MCF 10A (cell line): Measurements from ENCODE around the gene UMAD1. TPM values are rescaled to one million over a fixed set of nuclear protein-coding genes. Genes with fewer than 3 reads are reported as not detected.

Experiments
- BruUV-seq: library from RNA; stranded (reverse); fragments of 400-500 nt; replicated peaks from 2 replicates; lab custom pipeline; 2021; lab: Mats Ljungman, UMichigan
- CTCF ChIA-PET: fragments of 300-600 bp; sonication (Branson Sonifier 250); formaldehyde crosslinking; extraction: SDS; loops from one replicate; lab custom pipeline; 2021; ENCODE audit warnings: antibody characterized with exemption, inconsistent platforms; lab: Yijun Ruan, JAX
- POLR2A ChIA-PET: fragments of 300-600, 350-650 bp; sonication (Branson Sonifier 250); formaldehyde crosslinking; extraction: SDS; loops from one replicate; lab custom pipeline; 2020; ENCODE audit warnings: antibody characterized with exemption, inconsistent platforms; lab: Yijun Ruan, JAX
- DNase-seq: peaks from one replicate; pipeline ENCODE4 v3.0.0-alpha.2; 2018; ENCODE audit not compliant: unreplicated experiment
- H3K27ac Mint-ChIP-seq: one replicate; pipeline ENCODE4 v1.8.0; 2022; ENCODE audit warnings: mild to moderate bottlenecking, low read depth, mixed read lengths; ENCODE audit not compliant: unreplicated experiment
- H3K27me3 Mint-ChIP-seq: one replicate; pipeline ENCODE4 v1.8.0; 2022; ENCODE audit warnings: mixed read lengths; ENCODE audit not compliant: insufficient read depth, unreplicated experiment
- H3K36me3 Mint-ChIP-seq: one replicate; pipeline ENCODE4 v1.8.0; 2022; ENCODE audit warnings: mild to moderate bottlenecking, moderate library complexity, mixed read lengths; ENCODE audit not compliant: insufficient read depth, unreplicated experiment
- H3K4me1 Mint-ChIP-seq: one replicate; pipeline ENCODE4 v1.8.0; 2022; ENCODE audit warnings: mixed read lengths; ENCODE audit not compliant: insufficient read depth, unreplicated experiment
- H3K4me3 Mint-ChIP-seq: one replicate; pipeline ENCODE4 v1.8.0; 2022; ENCODE audit warnings: mild to moderate bottlenecking, moderate library complexity, mixed read lengths; ENCODE audit not compliant: unreplicated experiment
- H3K9me3 Mint-ChIP-seq: one replicate; pipeline ENCODE4 v1.8.0; 2022; ENCODE audit warnings: mixed read lengths; ENCODE audit not compliant: unreplicated experiment
- intact Hi-C: fragments of 100-400 bp; cut with micrococcal nuclease; formaldehyde crosslinking; loops from 2 replicates; pipeline ENCODE4 v1.14.1; 2022
- total RNA-seq: library from RNA; stranded (reverse); gene quantifications from 2 replicates; pipeline ENCODE4 v1.2.3, GENCODE V29; 2022
- TF ChIP-seq, protein P1 (sequence below): fragments of 200-600 bp; IDR thresholded peaks from one replicate; pipeline ENCODE4 v1.8.0; 2022; ENCODE audit warnings: antibody characterized with exemption, mild to moderate bottlenecking; ENCODE audit not compliant: unreplicated experiment

UMAD1 gene
- total RNA-seq, 1 experiment from 2014 or later, result 7.1 TPM

DNA sequence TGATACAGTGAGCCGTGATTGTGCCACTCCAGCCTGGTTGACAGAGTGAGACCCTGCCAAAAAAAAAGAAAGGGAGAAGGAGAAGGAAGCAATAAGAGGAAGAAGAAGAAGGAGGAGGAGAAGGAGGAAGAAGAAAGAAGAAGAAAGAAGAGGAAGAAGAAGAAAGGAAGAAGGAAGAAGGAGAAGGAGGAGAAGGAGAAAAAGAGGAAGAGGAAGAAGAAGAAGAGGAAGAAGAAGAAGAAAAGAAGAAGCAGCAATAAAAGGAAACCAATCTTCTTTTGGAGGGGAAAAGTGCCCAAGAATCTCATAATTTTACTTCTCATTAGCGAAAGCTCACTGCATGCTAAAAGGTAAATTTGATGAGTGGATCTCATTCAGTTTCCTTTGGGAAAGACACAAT, 242.3 kb downstream of the UMAD1 start:
- intact Hi-C loops, result no loop called here
- Mint-ChIP-seq H3K4me1 (no peaks in the 10 kb centered on the region), H3K36me3 (no peaks in the 10 kb centered on the region), H3K27me3 (no peaks in the 10 kb centered on the region), H3K27ac (no peak overlapping the region), H3K4me3 (no peak overlapping the region), H3K9me3 (no peaks in the 10 kb centered on the region)
- BruUV-seq, result no TSS peak
- no peak for DNase-seq
- TF ChIP-seq, protein P1, sequence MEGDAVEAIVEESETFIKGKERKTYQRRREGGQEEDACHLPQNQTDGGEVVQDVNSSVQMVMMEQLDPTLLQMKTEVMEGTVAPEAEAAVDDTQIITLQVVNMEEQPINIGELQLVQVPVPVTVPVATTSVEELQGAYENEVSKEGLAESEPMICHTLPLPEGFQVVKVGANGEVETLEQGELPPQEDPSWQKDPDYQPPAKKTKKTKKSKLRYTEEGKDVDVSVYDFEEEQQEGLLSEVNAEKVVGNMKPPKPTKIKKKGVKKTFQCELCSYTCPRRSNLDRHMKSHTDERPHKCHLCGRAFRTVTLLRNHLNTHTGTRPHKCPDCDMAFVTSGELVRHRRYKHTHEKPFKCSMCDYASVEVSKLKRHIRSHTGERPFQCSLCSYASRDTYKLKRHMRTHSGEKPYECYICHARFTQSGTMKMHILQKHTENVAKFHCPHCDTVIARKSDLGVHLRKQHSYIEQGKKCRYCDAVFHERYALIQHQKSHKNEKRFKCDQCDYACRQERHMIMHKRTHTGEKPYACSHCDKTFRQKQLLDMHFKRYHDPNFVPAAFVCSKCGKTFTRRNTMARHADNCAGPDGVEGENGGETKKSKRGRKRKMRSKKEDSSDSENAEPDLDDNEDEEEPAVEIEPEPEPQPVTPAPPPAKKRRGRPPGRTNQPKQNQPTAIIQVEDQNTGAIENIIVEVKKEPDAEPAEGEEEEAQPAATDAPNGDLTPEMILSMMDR, result no peak
- CTCF ChIA-PET, result interaction anchor here (0.5 kb wide), 1 partner anchor 89 kb away, joined by 3 read pairs; no protein-coding TSS in a partner anchor
- POLR2A ChIA-PET, result interaction anchor here (0.7 kb wide), 1 partner anchor 26 kb away, joined by 3 read pairs; no protein-coding TSS in a partner anchor

DNA sequence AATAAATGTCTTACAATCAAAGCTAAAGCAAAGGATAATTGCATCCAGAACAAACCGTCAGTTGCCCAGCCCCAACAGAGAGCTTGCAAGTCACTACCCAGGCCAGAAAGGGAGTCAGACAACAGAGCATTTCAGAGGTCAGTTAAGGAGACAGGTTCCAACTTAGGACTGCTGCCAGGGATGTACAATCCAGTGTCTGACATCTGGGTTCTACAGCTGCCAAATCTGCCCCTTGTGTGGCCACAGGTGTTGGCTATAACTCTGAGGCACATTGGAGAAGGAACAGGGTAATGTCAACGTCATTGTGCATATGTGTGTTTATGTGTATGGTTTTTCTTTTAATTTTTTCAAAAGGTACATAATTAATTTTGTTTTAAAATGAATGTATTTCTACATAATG, 242.8 kb downstream of the UMAD1 start:
- intact Hi-C loops, result no loop called here
- H3K27me3 Mint-ChIP-seq, result no peaks in the 10 kb centered on the region
- no peak overlapping the region for H3K27ac Mint-ChIP-seq
- DNase-seq, result no peak
- POLR2A ChIA-PET, result interaction anchor here (0.7 kb wide), 1 partner anchor 25 kb away, joined by 3 read pairs; no protein-coding TSS in a partner anchor
- no peaks in the 10 kb centered on the region for H3K9me3 Mint-ChIP-seq
- H3K4me1 Mint-ChIP-seq, result no peaks in the 10 kb centered on the region
- TF ChIP-seq, protein P1, result no peak
- H3K4me3 Mint-ChIP-seq, result no peak overlapping the region
- CTCF ChIA-PET, result interaction anchor here (0.7 kb wide), 1 partner anchor 92 kb away, joined by 4 read pairs; no protein-coding TSS in a partner anchor
- H3K36me3 Mint-ChIP-seq, result no peaks in the 10 kb centered on the region
- BruUV-seq, result no TSS peak

DNA sequence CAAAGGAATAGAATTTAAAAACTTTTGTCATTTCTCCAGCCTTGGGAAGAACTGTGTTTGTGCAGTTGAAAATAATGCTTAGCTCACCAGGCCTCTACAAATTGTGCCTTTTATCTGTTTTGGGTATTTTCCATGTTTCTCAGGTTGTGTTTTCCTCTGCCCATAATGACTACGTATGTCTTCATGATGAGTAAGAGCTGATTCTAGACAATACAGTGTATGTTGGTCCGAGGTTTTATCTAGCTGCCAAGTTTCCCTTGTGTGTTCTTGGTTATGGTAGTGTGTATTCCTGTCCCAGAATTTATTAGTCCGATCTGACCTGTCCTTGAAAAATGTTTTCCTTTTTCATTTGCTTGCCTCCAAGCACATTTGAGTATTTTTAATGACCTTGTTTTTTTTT, 244.3 kb downstream of the UMAD1 start:
- DNase-seq, result peak; percentile 35
- CTCF ChIA-PET, result interaction anchor here (0.7 kb wide), 1 partner anchor 91 kb away, joined by 4 read pairs; no protein-coding TSS in a partner anchor
- H3K9me3 Mint-ChIP-seq, result no peaks in the 10 kb centered on the region
- intact Hi-C loops, result no loop called here
- no peaks in the 10 kb centered on the region for H3K4me1 Mint-ChIP-seq
- TF ChIP-seq, protein P1, result no peak
- no peak overlapping the region for H3K4me3 Mint-ChIP-seq
- no peak overlapping the region for H3K27ac Mint-ChIP-seq
- POLR2A ChIA-PET, result interaction anchor here (0.8 to 1.2 kb wide), 3 partner anchors 16 to 40 kb away, joined by 3 read pairs; no protein-coding TSS in a partner anchor
- BruUV-seq, result no TSS peak
- H3K36me3 Mint-ChIP-seq, result no peaks in the 10 kb centered on the region
- no peaks in the 10 kb centered on the region for H3K27me3 Mint-ChIP-seq

DNA sequence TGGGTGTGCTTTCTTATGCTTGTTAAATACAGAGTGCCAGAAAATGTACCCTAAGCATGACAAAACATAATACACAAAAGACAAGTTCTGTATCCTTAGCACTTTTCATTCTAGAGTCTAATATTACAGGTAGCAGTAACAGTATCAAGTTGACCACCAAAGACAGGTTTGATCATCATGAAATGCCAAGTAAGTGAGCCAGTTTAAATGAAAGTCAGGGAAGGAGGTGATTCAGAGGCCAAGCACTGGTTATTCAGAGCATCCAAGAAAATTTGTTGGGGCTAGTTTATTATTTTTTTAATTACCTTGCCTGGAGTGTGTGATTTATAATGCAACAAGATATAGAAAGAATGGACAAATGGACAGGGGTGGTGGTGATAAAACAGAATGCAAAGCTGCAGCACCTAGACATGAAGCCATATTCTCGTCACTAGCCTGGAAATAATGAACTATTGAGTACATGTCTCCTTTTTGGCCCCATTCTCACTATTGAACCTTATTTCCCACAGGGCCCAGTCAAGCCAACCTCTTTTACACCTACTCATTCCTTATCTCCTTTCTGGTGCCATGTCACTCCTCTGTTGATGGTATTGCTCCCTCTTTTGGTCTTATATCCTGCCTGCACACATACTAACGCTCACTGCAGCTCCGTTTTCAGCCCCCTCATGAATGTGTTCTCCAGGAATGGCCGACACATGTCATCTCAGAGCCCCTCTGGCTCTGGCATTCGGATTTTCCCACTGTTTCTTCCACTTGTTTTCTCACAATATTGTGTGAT, 249.4 kb downstream of the UMAD1 start:
- no peak overlapping the region for H3K27ac Mint-ChIP-seq
- H3K36me3 Mint-ChIP-seq, result peaks cover 6% of the 10 kb centered on the region
- TF ChIP-seq, protein P1, result no peak
- ChIA-PET POLR2A (no interaction called here), CTCF (no interaction called here)
- DNase-seq, result no peak
- intact Hi-C loops, result no loop called here
- no peaks in the 10 kb centered on the region for H3K4me1 Mint-ChIP-seq
- no peak overlapping the region for H3K4me3 Mint-ChIP-seq
- no peaks in the 10 kb centered on the region for H3K27me3 Mint-ChIP-seq
- no peaks in the 10 kb centered on the region for H3K9me3 Mint-ChIP-seq
- BruUV-seq, result no TSS peak
